Nephron (organoid): ENCODE measurements around the gene SLC28A1.
"Not testable (repeated sequence)": the region's sequence is repeated elsewhere in the genome, so short reads cannot be mapped to it uniquely, and the experiment has no call there.

ENCODE experiments used
- H3K27ac Mint-ChIP-seq, 3 experiments: 2 replicates each; pipeline ENCODE4 v1.8.0; 2020; ENCODE audit warnings: mixed read lengths in 3 of 3, mild to moderate bottlenecking in 2 of 3, moderate library complexity in 1 of 3
- H3K27me3 Mint-ChIP-seq: 2 replicates; pipeline ENCODE4 v1.8.0; 2021; ENCODE audit warnings: low read depth, mild to moderate bottlenecking, moderate library complexity, mixed read lengths
- H3K36me3 Mint-ChIP-seq: 2 replicates; pipeline ENCODE4 v1.8.0; 2020; ENCODE audit warnings: low read depth, mixed read lengths
- H3K4me1 Mint-ChIP-seq: 2 replicates; pipeline ENCODE4 v1.8.0; 2020; ENCODE audit warnings: mixed read lengths
- H3K4me3 Mint-ChIP-seq, 3 experiments: 2 replicates each; pipeline ENCODE4 v1.8.0; 2020; ENCODE audit warnings: mild to moderate bottlenecking in 3 of 3, mixed read lengths in 3 of 3, moderate library complexity in 2 of 3
- H3K9me3 Mint-ChIP-seq: 2 replicates; pipeline ENCODE4 v1.8.0; 2020; ENCODE audit warnings: mixed read lengths
- TF ChIP-seq, protein P1 (sequence below), 3 experiments: fragments of 200-600 bp; sonication (generic); IDR thresholded peaks; one replicate each; pipeline ENCODE4 v1.5.0; 2021; ENCODE audit warnings: antibody characterized with exemption in 3 of 3; ENCODE audit not compliant: unreplicated experiment in 3 of 3

SLC28A1 gene

DNA sequence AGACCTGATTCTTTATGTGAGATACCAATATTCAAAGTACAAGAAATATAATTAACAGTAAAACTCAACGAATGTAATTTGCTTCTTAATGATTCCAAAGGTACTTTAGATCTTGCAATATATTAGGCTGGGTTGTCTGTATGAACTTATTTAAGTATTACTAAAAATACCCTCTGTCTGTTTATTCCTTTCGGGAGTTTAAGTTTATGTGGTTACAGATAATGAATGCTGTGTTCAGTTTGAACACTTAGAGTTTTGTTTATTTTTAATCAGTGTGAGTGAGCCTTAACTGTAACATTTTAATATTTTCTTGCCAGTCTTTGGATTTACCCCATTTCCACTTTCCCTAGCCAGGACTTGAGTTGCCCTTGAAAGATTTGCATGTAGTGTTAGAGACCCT is 100.7 kb downstream of the SLC28A1 start:
- H3K4me3 Mint-ChIP-seq: no peak overlapping the region
- H3K4me1 Mint-ChIP-seq: peaks cover 19% of the 10 kb centered on the region
- no peaks in the 10 kb centered on the region for H3K36me3 Mint-ChIP-seq
- no peak overlapping the region for H3K27ac Mint-ChIP-seq
- TF ChIP-seq, protein P1, sequence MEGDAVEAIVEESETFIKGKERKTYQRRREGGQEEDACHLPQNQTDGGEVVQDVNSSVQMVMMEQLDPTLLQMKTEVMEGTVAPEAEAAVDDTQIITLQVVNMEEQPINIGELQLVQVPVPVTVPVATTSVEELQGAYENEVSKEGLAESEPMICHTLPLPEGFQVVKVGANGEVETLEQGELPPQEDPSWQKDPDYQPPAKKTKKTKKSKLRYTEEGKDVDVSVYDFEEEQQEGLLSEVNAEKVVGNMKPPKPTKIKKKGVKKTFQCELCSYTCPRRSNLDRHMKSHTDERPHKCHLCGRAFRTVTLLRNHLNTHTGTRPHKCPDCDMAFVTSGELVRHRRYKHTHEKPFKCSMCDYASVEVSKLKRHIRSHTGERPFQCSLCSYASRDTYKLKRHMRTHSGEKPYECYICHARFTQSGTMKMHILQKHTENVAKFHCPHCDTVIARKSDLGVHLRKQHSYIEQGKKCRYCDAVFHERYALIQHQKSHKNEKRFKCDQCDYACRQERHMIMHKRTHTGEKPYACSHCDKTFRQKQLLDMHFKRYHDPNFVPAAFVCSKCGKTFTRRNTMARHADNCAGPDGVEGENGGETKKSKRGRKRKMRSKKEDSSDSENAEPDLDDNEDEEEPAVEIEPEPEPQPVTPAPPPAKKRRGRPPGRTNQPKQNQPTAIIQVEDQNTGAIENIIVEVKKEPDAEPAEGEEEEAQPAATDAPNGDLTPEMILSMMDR (IDR thresholded peaks at IDR 0.05; ENCODE audit: unreplicated experiment in 3 of 3): no peak
- H3K27me3 Mint-ChIP-seq: peaks cover 19% of the 10 kb centered on the region
- no peaks in the 10 kb centered on the region for H3K9me3 Mint-ChIP-seq

- H3K27ac Mint-ChIP-seq, H3K36me3 Mint-ChIP-seq, H3K4me3 Mint-ChIP-seq, H3K9me3 Mint-ChIP-seq: not testable (repeated sequence)
- Mint-ChIP-seq H3K27me3 (peaks cover 18% of the 10 kb centered on the region), H3K4me1 (peaks cover 19% of the 10 kb centered on the region)
These were observed 102.9 kb downstream of the SLC28A1 start for GRCh38 chr15:84987351-84987750.

GRCh38 chr15:84987949-84988624 is 103.6 kb downstream of the SLC28A1 start:
- no peak overlapping the region for H3K4me3 Mint-ChIP-seq
- H3K9me3 Mint-ChIP-seq: no peaks in the 10 kb centered on the region
- H3K36me3 Mint-ChIP-seq: no peaks in the 10 kb centered on the region
- peaks cover 11% of the 10 kb centered on the region for H3K27me3 Mint-ChIP-seq
- H3K27ac Mint-ChIP-seq: no peak overlapping the region
- TF ChIP-seq, protein P1 (IDR thresholded peaks at IDR 0.05; ENCODE audit: unreplicated experiment in 3 of 3): no peak
- H3K4me1 Mint-ChIP-seq: peaks cover 12% of the 10 kb centered on the region

- Mint-ChIP-seq H3K27me3 (peaks cover under 1% of the 10 kb centered on the region), H3K4me3 (no peak overlapping the region), H3K4me1 (peaks cover 8% of the 10 kb centered on the region), H3K27ac (no peak overlapping the region), H3K36me3 (no peaks in the 10 kb centered on the region), H3K9me3 (no peaks in the 10 kb centered on the region)
- TF ChIP-seq, protein P1 (IDR thresholded peaks at IDR 0.05; ENCODE audit: unreplicated experiment in 3 of 3): no peak
These were observed 104.6 kb downstream of the SLC28A1 start for GRCh38 chr15:84988909-84989644.

DNA sequence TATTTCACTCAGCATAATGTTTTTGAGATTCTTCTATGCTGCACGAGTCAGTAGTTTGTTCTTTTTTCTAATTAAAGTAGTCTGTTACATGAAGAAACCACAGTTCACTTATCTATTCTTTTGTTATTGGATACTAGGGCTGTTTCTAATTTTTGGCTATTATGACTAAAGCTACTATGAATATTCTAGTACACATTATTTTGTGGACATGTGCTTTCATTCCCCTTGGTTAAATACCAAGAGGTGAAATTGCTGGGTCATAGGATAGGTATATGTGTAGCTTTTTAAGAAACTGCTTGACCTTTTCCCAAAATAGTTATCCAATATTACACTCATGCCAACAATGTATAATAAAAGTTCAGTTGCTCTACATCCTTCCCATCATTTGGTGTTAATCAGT is 106.0 kb downstream of the SLC28A1 start:
- Mint-ChIP-seq H3K27me3 (no peaks in the 10 kb centered on the region), H3K27ac (no peak overlapping the region), H3K4me1 (peaks cover 2% of the 10 kb centered on the region), H3K9me3 (no peaks in the 10 kb centered on the region), H3K4me3 (no peak overlapping the region), H3K36me3 (no peaks in the 10 kb centered on the region)
- TF ChIP-seq, protein P1 (IDR thresholded peaks at IDR 0.05; ENCODE audit: unreplicated experiment in 3 of 3): no peak

GRCh38 chr15:84991014-84991712 is 106.7 kb downstream of the SLC28A1 start:
- no peak overlapping the region for H3K4me3 Mint-ChIP-seq
- TF ChIP-seq, protein P1 (IDR thresholded peaks at IDR 0.05; ENCODE audit: unreplicated experiment in 3 of 3): no peak
- H3K9me3 Mint-ChIP-seq: no peaks in the 10 kb centered on the region
- no peak overlapping the region for H3K27ac Mint-ChIP-seq
- H3K27me3 Mint-ChIP-seq: no peaks in the 10 kb centered on the region
- H3K36me3 Mint-ChIP-seq: no peaks in the 10 kb centered on the region
- H3K4me1 Mint-ChIP-seq: no peaks in the 10 kb centered on the region
